Adrenal gland (tissue), 5 donors: ENCODE results near the gene DDO.

Source experiments
- POLR2A ChIP-seq, 2 donors: fragments of 450-650 bp; IDR thresholded peaks; one replicate each; pipeline ENCODE4 v1.6.1; 2017; ENCODE audit warnings: antibody characterized with exemption in 2 of 2, mild to moderate bottlenecking in 2 of 2, moderate library complexity in 1 of 2
- TF ChIP-seq, protein P1 (sequence below), 6 experiments: fragments of 450-650 bp in 4 of 6; fragments of 200-600 bp in 2 of 6; sonication (generic) in 1 of 6; IDR thresholded peaks; 1 replicate in 5 of 6; 2 replicates in 1 of 6; pipeline versions ENCODE4 v1.5.1 to v1.8.0; 2016 to 2021; ENCODE audit warnings: antibody characterized with exemption in 6 of 6, mild to moderate bottlenecking in 2 of 6, moderate library complexity in 1 of 6
- donor health status: DM: no; HTN: no; CAD: no.

DNA sequence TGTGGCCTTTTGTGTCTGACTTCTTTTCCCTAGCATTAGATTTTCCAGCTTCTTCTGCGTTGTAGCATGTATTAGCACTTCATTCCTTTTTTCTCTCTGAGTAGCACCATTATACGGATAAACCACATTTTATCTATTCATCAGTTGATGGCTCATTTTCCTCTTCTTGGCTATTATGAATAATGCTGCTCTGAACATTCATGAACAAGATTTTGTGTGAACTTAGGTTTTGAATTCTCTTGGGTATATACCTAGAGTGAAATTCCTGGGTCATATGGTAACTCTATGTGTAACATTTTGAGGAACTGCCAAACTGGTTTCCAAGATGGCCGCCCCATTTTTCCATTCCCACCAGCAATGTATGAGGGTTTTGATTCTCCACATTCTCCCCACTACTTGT, 32.4 kb upstream of the DDO start:
- no peak for TF ChIP-seq POLR2A (IDR thresholded peaks at IDR 0.05)
- TF ChIP-seq, protein P1, sequence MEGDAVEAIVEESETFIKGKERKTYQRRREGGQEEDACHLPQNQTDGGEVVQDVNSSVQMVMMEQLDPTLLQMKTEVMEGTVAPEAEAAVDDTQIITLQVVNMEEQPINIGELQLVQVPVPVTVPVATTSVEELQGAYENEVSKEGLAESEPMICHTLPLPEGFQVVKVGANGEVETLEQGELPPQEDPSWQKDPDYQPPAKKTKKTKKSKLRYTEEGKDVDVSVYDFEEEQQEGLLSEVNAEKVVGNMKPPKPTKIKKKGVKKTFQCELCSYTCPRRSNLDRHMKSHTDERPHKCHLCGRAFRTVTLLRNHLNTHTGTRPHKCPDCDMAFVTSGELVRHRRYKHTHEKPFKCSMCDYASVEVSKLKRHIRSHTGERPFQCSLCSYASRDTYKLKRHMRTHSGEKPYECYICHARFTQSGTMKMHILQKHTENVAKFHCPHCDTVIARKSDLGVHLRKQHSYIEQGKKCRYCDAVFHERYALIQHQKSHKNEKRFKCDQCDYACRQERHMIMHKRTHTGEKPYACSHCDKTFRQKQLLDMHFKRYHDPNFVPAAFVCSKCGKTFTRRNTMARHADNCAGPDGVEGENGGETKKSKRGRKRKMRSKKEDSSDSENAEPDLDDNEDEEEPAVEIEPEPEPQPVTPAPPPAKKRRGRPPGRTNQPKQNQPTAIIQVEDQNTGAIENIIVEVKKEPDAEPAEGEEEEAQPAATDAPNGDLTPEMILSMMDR (IDR thresholded peaks at IDR 0.05), result no peak
